ENCODE measurements around the gene TSFM.

The TSFM gene

DNA sequence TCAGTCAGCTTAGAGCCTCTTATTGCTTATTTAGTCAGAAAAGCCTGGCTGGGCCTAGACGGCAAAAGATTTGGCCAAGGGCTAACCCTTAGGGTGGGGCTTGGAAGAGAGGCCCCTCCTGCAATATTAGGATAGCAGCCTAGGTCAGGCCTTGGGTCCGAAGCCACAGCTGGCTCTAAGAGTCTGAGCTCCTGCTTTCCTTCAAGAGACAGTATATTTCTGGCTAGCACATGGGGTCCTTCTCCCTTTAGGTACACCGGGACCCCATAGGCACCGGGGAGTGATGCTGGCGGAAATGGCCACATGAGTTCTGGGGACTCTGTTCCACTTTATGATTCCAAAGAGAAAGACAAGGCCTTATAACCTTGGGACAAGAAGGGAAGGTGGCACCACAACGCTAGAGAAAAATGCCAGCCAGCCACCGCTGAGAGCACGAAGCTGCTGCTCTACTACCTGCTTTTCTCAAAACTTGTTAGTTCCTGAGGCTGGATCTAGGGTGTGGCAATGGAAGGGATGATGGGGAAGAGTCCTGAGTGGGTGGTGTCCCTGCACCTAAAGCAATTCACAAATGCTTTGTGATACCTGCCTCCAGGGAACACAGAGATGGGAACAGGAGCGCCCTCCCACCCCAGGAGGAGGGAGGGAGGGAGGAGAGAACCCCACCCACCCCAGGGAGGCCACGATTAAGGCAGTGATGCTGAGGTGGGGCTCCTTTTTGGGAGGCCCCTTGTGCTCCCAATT, 39.1 kb downstream of the TSFM start:
- H3K9me3 ChIP-seq = no peaks in the 10 kb centered on the region
- H3K4me3 ChIP-seq (ENCODE audit: low read depth, low read length) = no peak overlapping the region
- TF ChIP-seq, protein P1, sequence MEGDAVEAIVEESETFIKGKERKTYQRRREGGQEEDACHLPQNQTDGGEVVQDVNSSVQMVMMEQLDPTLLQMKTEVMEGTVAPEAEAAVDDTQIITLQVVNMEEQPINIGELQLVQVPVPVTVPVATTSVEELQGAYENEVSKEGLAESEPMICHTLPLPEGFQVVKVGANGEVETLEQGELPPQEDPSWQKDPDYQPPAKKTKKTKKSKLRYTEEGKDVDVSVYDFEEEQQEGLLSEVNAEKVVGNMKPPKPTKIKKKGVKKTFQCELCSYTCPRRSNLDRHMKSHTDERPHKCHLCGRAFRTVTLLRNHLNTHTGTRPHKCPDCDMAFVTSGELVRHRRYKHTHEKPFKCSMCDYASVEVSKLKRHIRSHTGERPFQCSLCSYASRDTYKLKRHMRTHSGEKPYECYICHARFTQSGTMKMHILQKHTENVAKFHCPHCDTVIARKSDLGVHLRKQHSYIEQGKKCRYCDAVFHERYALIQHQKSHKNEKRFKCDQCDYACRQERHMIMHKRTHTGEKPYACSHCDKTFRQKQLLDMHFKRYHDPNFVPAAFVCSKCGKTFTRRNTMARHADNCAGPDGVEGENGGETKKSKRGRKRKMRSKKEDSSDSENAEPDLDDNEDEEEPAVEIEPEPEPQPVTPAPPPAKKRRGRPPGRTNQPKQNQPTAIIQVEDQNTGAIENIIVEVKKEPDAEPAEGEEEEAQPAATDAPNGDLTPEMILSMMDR (IDR thresholded peaks at IDR 0.05; ENCODE audit: low read depth, low read length) = no peak
- H3K4me1 ChIP-seq = peaks cover 8% of the 10 kb centered on the region; the same call in 1 of the 2 replicates
- H3K36me3 ChIP-seq = peaks cover 43% of the 10 kb centered on the region
- DNase-seq = no peak
- no peaks in the 10 kb centered on the region for H3K27me3 ChIP-seq

DNA sequence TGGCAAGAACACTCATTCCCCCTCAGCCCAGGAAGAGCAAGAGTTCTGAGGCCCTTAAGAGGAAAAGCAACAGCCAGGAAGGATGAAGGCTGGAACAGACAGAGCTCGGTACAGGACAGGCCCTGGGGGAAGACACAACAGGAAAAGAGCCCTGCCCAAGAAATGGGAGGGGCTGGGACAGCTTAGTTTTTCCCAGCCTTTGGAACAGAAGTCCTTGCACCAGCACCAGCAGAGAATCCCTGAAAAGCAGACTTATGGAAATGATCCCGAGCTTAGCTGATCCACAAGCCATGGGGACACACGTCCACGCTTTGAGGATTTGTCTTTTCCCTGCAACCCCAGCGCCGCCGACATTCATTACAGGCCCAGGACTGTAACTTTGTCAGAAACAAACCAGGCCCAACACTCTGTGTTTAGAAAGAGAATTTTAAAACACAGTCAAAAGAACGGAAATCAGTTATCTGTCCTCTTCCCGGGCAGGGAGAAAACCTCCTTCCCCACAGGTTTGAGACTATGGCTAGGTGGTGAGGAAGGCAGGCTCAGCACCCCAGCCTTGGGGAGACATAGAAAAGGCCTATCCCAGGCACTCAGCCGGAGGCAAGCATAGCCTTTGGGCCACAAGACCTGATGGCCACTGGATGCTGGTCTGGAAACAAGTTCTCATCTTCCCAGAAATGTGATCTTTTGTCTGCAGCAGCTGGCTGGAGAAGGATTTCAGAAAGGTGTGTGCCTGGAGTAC, 40.0 kb downstream of the TSFM start:
- Histone ChIP-seq H3K9me3 (no peaks in the 10 kb centered on the region), H3K27me3 (no peaks in the 10 kb centered on the region), H3K36me3 (peaks cover 52% of the 10 kb centered on the region), H3K4me1 (peaks cover 1% of the 10 kb centered on the region; the same call in 1 of the 2 replicates), H3K4me3 (ENCODE audit: low read depth, low read length) (no peak overlapping the region)
- no peak for DNase-seq
- TF ChIP-seq, protein P1 (IDR thresholded peaks at IDR 0.05; ENCODE audit: low read depth, low read length) = no peak

DNA sequence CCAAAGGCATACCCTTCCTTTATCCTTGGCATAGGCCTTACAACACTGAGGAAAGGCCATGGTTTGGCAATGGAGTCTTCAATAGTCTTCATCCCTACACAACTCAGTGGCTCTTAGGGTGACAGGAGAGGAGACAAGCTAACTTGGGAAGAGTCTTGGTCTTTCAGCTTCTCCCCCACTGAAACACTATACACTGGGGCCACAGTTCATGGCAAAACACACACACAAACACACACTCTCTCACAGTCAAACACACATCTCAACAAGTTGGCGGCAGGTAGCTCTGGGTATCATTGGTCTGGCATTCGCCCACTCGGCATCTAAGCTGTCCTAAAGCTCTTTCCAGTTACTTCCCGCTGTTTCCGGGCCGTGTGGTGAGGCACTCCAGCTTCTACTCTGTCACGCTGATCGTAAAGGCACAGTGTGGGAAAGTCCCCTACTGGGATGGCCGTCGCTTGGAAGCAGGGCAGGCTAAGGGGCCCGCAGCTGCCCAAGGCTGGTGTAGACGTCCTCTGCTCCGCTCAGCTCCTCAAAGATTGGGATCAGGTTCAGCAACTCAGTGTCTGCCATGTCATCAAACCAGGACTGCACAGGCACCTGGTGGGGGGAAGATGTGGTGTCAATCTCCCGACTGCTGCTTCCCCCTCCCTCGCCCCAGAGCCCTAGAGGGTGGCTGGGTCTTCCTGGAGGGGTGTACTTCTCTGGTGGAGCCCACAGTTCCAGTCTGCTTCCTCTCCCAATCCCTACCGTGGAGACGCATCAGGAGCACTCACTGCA, 40.7 kb downstream of the TSFM start:
- no peaks in the 10 kb centered on the region for H3K9me3 ChIP-seq
- TF ChIP-seq, protein P1 (IDR thresholded peaks at IDR 0.05; ENCODE audit: low read depth, low read length) = no peak
- DNase-seq = no peak
- no peaks in the 10 kb centered on the region for H3K27me3 ChIP-seq
- H3K4me1 ChIP-seq = no peaks in the 10 kb centered on the region
- H3K4me3 ChIP-seq (ENCODE audit: low read depth, low read length) = no peak overlapping the region
- peaks cover 60% of the 10 kb centered on the region for H3K36me3 ChIP-seq

DNA sequence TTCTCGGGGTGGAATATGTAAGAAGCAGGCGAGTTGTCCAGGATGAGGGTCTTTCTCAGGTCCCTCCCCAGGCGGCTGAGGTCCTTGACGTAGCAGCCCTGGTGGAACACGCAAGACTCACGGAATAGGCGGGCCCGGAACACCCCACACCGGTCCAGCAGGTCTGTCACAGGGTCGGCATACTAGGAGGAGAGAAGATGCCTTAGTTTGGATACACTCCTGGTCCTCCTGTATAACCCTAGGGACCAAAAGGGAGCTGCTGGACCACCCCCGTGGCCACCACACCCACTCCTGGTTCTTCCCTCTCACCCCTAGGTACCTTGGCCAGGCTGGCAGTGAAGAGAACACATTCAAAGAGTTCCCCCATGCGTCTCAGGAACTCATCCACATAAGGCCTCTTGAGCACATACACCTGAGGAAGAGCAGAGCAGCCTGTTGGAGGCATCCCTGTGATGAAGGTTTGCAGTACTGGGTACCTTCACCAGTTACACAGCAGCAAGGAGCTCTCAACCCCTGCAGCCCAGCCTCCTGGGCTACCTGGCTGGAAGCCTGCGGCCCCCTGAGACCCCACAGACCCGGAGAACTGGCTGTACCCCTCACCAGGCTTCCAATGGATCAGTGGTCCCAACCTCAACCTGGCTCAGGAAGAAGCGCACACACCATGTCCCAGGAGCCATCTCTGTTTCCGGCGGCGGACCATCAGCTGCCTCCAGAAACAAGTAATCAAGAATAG, 41.5 kb downstream of the TSFM start:
- Histone ChIP-seq H3K27me3 (no peaks in the 10 kb centered on the region), H3K36me3 (peaks cover 67% of the 10 kb centered on the region), H3K4me3 (ENCODE audit: low read depth, low read length) (no peak overlapping the region), H3K9me3 (no peaks in the 10 kb centered on the region), H3K4me1 (no peaks in the 10 kb centered on the region)
- TF ChIP-seq, protein P1 (IDR thresholded peaks at IDR 0.05; ENCODE audit: low read depth, low read length) = no peak
- DNase-seq = no peak

DNA sequence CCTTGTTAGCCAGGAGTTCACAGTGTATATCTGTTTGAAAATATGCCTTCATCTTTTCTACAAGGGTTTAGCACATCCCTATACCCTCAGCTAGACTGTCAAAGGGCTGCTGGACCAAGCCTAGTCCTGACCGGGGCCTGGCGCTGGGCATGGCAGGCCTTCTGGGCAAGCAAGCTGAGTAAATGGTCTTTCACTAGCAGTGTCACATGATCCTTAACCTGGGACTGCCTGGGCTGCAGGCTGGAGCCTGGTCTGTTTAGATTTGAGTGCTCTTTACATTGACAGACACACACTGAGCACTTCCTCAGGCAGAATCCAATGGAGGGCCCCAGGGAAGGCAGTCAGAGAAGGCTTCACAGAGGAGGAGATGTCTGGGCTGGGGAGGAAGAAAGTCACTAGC, 42.9 kb downstream of the TSFM start:
- H3K4me1 ChIP-seq = no peaks in the 10 kb centered on the region
- peaks cover 76% of the 10 kb centered on the region for H3K36me3 ChIP-seq
- TF ChIP-seq, protein P1 (IDR thresholded peaks at IDR 0.05; ENCODE audit: low read depth, low read length) = no peak
- no peaks in the 10 kb centered on the region for H3K9me3 ChIP-seq
- H3K27me3 ChIP-seq = no peaks in the 10 kb centered on the region
- no peak overlapping the region for H3K4me3 ChIP-seq (ENCODE audit: low read depth, low read length)
- no peak for DNase-seq

Data from BE2C (cell line).